H9 (cell line): ENCODE measurements around the gene CTIF. TPM values are rescaled to one million over a fixed set of nuclear protein-coding genes. Genes with fewer than 3 reads are reported as not detected.

ENCODE experiments used
- DNase-seq: peaks from one replicate; pipeline ENCODE4 v3.0.0-alpha.2; 2017
- H2AFZ ChIP-seq: one replicate; pipeline ENCODE4 v1.6.1; 2013; ENCODE audit warnings: mild to moderate bottlenecking, low read length, control low read depth, moderate library complexity
- H2AK5ac ChIP-seq: 2 replicates; pipeline ENCODE4 v1.6.1; 2013; ENCODE audit warnings: low read length, control low read depth, mixed read lengths; ENCODE audit not compliant: insufficient read length
- H2BK120ac ChIP-seq: one replicate; pipeline ENCODE4 v1.6.1; 2013; ENCODE audit warnings: low read depth, mild to moderate bottlenecking, low read length, control low read depth, inconsistent platforms; ENCODE audit not compliant: poor library complexity, severe bottlenecking
- H2BK12ac ChIP-seq: 2 replicates; pipeline ENCODE4 v1.6.1; 2013; ENCODE audit warnings: low read length, control low read depth, mixed read lengths, low read depth; ENCODE audit not compliant: insufficient read length
- H2BK15ac ChIP-seq: 2 replicates; pipeline ENCODE4 v1.6.1; 2013; ENCODE audit warnings: low read depth, low read length, control low read depth
- H2BK20ac ChIP-seq: one replicate; pipeline ENCODE4 v1.6.1; 2013; ENCODE audit warnings: low read depth, mild to moderate bottlenecking, low read length, control low read depth, inconsistent platforms; ENCODE audit not compliant: poor library complexity, severe bottlenecking
- H2BK5ac ChIP-seq: 2 replicates; pipeline ENCODE4 v1.6.1; 2013; ENCODE audit warnings: low read length, control low read depth, mixed read lengths; ENCODE audit not compliant: insufficient read length
- H3K14ac ChIP-seq: 2 replicates; pipeline ENCODE4 v1.6.1; 2013; ENCODE audit warnings: low read length, control low read depth; ENCODE audit not compliant: insufficient read depth
- H3K18ac ChIP-seq: 2 replicates; pipeline ENCODE4 v1.6.1; 2013; ENCODE audit warnings: low read depth, mild to moderate bottlenecking, mixed read lengths, low read length, control low read depth; ENCODE audit not compliant: insufficient read length
- H3K23ac ChIP-seq: 2 replicates; pipeline ENCODE4 v1.6.1; 2013; ENCODE audit warnings: low read length, control low read depth, mixed read lengths, low read depth; ENCODE audit not compliant: insufficient read length
- H3K23me2 ChIP-seq: 2 replicates; pipeline ENCODE4 v1.6.1; 2013; ENCODE audit warnings: low read depth, mild to moderate bottlenecking, mixed read lengths, low read length, control low read depth; ENCODE audit not compliant: insufficient read length, poor library complexity, severe bottlenecking
- H3K27ac ChIP-seq: 2 replicates; pipeline ENCODE4 v1.5.1; 2013; ENCODE audit warnings: low read length, control low read depth, mixed read lengths, low read depth; ENCODE audit not compliant: insufficient read length
- H3K27me3 ChIP-seq: 2 replicates; pipeline ENCODE4 v1.6.1; 2013; ENCODE audit warnings: low read length, control low read depth, inconsistent platforms; ENCODE audit not compliant: insufficient read depth
- H3K4ac ChIP-seq: 2 replicates; pipeline ENCODE4 v1.6.1; 2013; ENCODE audit warnings: low read depth, mild to moderate bottlenecking, control low read depth, inconsistent platforms, low read length, moderate library complexity
- H3K4me1 ChIP-seq: 2 replicates; pipeline ENCODE4 v1.6.1; 2013; ENCODE audit warnings: low read length, control low read depth, inconsistent platforms; ENCODE audit not compliant: insufficient read depth
- H3K4me2 ChIP-seq: 2 replicates; pipeline ENCODE4 v1.6.1; 2013; ENCODE audit warnings: low read length, control low read depth, mixed read lengths; ENCODE audit not compliant: insufficient read length, insufficient read depth
- H3K56ac ChIP-seq: 2 replicates; pipeline ENCODE4 v1.6.1; 2013; ENCODE audit warnings: low read depth, mild to moderate bottlenecking, mixed read lengths, low read length, control low read depth; ENCODE audit not compliant: insufficient read length
- H3K79me1 ChIP-seq: 2 replicates; pipeline ENCODE4 v1.6.1; 2013; ENCODE audit warnings: low read depth, mild to moderate bottlenecking, moderate library complexity, low read length, control low read depth, inconsistent platforms; ENCODE audit not compliant: insufficient read depth, poor library complexity, severe bottlenecking
- H3K79me2 ChIP-seq: 2 replicates; pipeline ENCODE4 v1.6.1; 2013; ENCODE audit warnings: low read length, control low read depth, inconsistent platforms; ENCODE audit not compliant: insufficient read depth
- H3K9ac ChIP-seq: 2 replicates; pipeline ENCODE4 v1.6.1; 2013; ENCODE audit warnings: low read length, control low read depth, mixed read lengths; ENCODE audit not compliant: insufficient read length; ENCODE audit errors: extremely low read depth
- H3K9me3 ChIP-seq: one replicate; pipeline ENCODE4 v1.6.1; 2013; ENCODE audit warnings: low read depth, low read length, inconsistent platforms; ENCODE audit not compliant: control insufficient read depth
- H3T11ph ChIP-seq: one replicate; pipeline ENCODE4 v1.6.1; 2013; ENCODE audit warnings: mild to moderate bottlenecking, low read length, control low read depth, inconsistent platforms
- H4K20me1 ChIP-seq: one replicate; pipeline ENCODE4 v1.6.1; 2013; ENCODE audit not compliant: control insufficient read depth, insufficient read length, insufficient read depth
- H4K5ac ChIP-seq: 2 replicates; pipeline ENCODE4 v1.6.1; 2013; ENCODE audit warnings: low read depth, mild to moderate bottlenecking, mixed read lengths, low read length, control low read depth; ENCODE audit not compliant: insufficient read length
- H4K8ac ChIP-seq: replicated peaks from 2 replicates; pipeline ENCODE4 v1.6.1; 2013; ENCODE audit warnings: low read length, control low read depth, mixed read lengths, low read depth; ENCODE audit not compliant: insufficient read length
- H4K91ac ChIP-seq: 2 replicates; pipeline ENCODE4 v1.6.1; 2013; ENCODE audit warnings: low read depth, mild to moderate bottlenecking, moderate library complexity, mixed read lengths, low read length, control low read depth; ENCODE audit not compliant: insufficient read length
- H3K27ac Mint-ChIP-seq, 3 experiments: 2 replicates in 2 of 3; 3 replicates in 1 of 3; pipeline ENCODE4 v1.8.0; 2020 to 2021; ENCODE audit warnings: mixed read lengths in 3 of 3, mild to moderate bottlenecking in 1 of 3, moderate library complexity in 1 of 3
- H3K27me3 Mint-ChIP-seq: 2 replicates; pipeline ENCODE4 v1.8.0; 2021; ENCODE audit warnings: low read depth, mild to moderate bottlenecking, moderate library complexity, mixed read lengths
- H3K36me3 Mint-ChIP-seq, 3 experiments: 2 replicates in 2 of 3; 3 replicates in 1 of 3; pipeline ENCODE4 v1.8.0; 2020 to 2021; ENCODE audit warnings: low read depth in 3 of 3, mixed read lengths in 3 of 3; ENCODE audit not compliant: insufficient read depth in 1 of 3
- H3K4me1 Mint-ChIP-seq, 2 experiments: 2 replicates each; pipeline ENCODE4 v1.8.0; 2020; ENCODE audit warnings: mixed read lengths in 2 of 2
- H3K4me3 Mint-ChIP-seq, 2 experiments: 2 replicates in 1 of 2; 3 replicates in 1 of 2; pipeline ENCODE4 v1.8.0; 2020 to 2021; ENCODE audit warnings: mild to moderate bottlenecking in 2 of 2, mixed read lengths in 2 of 2, moderate library complexity in 1 of 2
- H3K9me3 Mint-ChIP-seq, 2 experiments: 2 replicates in 1 of 2; 3 replicates in 1 of 2; pipeline ENCODE4 v1.8.0; 2020; ENCODE audit warnings: mild to moderate bottlenecking in 2 of 2, mixed read lengths in 2 of 2, moderate library complexity in 1 of 2
- WGBS: extraction: QIAGEN DNeasy Blood & Tissue Kit; methylation state at CpG from one replicate; pipeline ENCODE4 v1.1.7; 2013; ENCODE audit warnings: missing lambda C conversion rate, low lambda C conversion rate, mixed read lengths; ENCODE audit not compliant: insufficient read length; ENCODE audit errors: extremely low coverage; 5-methylcytosine and 5-hydroxymethylcytosine counted together
- total RNA-seq: library from RNA; stranded (reverse); gene quantifications from 2 replicates; pipeline ENCODE4 v1.2.1, GENCODE V29; 2021
- TF ChIP-seq, protein P1 (sequence below): fragments of 200-600 bp; sonication (generic); conservative IDR thresholded peaks from 3 replicates; pipeline ENCODE4 v1.8.0; 2021; ENCODE audit warnings: antibody characterized with exemption, mild to moderate bottlenecking

Gene CTIF
- total RNA-seq, 1 experiment from 2014 or later = 15.8 TPM

DNA sequence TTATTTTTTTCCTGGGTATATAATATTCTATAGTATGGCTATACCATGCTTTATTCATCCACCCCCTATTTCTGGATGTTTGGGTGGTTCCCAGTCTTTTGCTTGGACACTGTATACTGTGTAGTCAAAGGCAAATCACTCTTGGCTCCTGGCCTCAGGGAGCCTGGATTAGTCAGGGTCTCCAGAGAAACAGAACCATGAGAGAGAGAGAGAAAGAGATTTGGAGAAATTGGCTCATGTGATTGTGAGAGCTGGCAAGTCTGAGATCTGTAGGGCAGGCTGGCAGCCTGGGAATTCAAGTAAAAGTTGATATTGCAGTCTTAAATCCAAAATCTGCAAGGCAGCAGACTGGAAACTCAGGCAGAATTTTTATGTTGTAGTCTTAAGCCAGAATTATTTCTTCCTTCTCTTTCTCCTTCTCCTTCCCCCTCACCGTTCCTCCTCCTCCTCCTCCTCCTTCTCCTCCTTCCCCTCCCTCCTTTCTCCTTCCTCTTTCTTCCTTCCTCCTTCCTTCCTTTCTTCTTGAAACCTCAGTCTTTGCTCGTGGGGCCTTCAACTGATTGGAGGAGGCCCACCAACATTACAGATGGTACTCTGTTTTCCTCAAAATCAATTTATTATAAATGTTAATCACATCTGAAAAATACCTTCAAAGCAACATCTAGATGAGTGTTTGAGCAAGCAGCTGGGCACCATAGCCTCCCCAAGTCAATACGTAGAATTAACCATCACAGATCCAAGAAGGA lies 33.0 kb downstream of the CTIF start:
- H2AFZ ChIP-seq = no peak overlapping the region
- no peak overlapping the region for H3K9ac ChIP-seq
- no peaks in the 10 kb centered on the region for H4K20me1 ChIP-seq
- no peak overlapping the region for H3K4ac ChIP-seq
- no peak overlapping the region for H2AK5ac ChIP-seq
- H2BK20ac ChIP-seq = no peak overlapping the region
- no peak overlapping the region for H2BK5ac ChIP-seq
- no peaks in the 10 kb centered on the region for H3K79me1 ChIP-seq
- no peaks in the 10 kb centered on the region for H3K9me3 ChIP-seq
- H3K23ac ChIP-seq = no peak overlapping the region
- H3T11ph ChIP-seq = no peak overlapping the region
- H2BK15ac ChIP-seq = no peak overlapping the region
- H3K27me3 Mint-ChIP-seq = no peaks in the 10 kb centered on the region; the same call in 1 of the 2 replicates
- no peak overlapping the region for H3K27ac ChIP-seq
- H3K4me2 ChIP-seq = no peak overlapping the region
- no peak overlapping the region for H3K27ac Mint-ChIP-seq
- no peaks in the 10 kb centered on the region for H3K27me3 ChIP-seq
- no peak overlapping the region for H4K5ac ChIP-seq
- H4K8ac ChIP-seq = no peak overlapping the region
- H2BK12ac ChIP-seq = no peak overlapping the region
- H3K23me2 ChIP-seq = no peaks in the 10 kb centered on the region
- TF ChIP-seq, protein P1, sequence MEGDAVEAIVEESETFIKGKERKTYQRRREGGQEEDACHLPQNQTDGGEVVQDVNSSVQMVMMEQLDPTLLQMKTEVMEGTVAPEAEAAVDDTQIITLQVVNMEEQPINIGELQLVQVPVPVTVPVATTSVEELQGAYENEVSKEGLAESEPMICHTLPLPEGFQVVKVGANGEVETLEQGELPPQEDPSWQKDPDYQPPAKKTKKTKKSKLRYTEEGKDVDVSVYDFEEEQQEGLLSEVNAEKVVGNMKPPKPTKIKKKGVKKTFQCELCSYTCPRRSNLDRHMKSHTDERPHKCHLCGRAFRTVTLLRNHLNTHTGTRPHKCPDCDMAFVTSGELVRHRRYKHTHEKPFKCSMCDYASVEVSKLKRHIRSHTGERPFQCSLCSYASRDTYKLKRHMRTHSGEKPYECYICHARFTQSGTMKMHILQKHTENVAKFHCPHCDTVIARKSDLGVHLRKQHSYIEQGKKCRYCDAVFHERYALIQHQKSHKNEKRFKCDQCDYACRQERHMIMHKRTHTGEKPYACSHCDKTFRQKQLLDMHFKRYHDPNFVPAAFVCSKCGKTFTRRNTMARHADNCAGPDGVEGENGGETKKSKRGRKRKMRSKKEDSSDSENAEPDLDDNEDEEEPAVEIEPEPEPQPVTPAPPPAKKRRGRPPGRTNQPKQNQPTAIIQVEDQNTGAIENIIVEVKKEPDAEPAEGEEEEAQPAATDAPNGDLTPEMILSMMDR = no peak
- no peaks in the 10 kb centered on the region for H3K79me2 ChIP-seq
- H3K4me1 ChIP-seq = no peaks in the 10 kb centered on the region; the same call in 1 of the 2 replicates
- peaks cover 13% of the 10 kb centered on the region in 2 experiments; a peak in 4 of 5 replicates for H3K9me3 Mint-ChIP-seq
- H3K4me1 Mint-ChIP-seq = peaks cover 30% of the 10 kb centered on the region in 2 experiments
- no peak overlapping the region for H3K56ac ChIP-seq
- no peak overlapping the region for H4K91ac ChIP-seq
- peaks cover 12 to 13% (median 12%) of the 10 kb centered on the region in 3 experiments for H3K36me3 Mint-ChIP-seq
- no peak overlapping the region for H3K14ac ChIP-seq
- WGBS = no CpG with 5 or more reads among the region's 3 CpGs
- no peak overlapping the region for H3K4me3 Mint-ChIP-seq
- no peak for DNase-seq
- H3K18ac ChIP-seq = no peak overlapping the region
- no peak overlapping the region for H2BK120ac ChIP-seq
